ENCODE data around the gene AGBL5. TPM values are rescaled to one million over a fixed set of nuclear protein-coding genes. Genes with fewer than 3 reads are reported as not detected.
A peak's percentile ranks its signal among the peaks of the same experiment; 100 is the strongest.

The AGBL5 gene
- total RNA-seq, 4 donors from 2014 or later: 4.9 to 6.2 (median 5.7) TPM

- no peak for ATAC-seq
- intact Hi-C loops (cut with DNase I; ENCODE audit: low total_unique reads) (no loop called here), in situ Hi-C loops (cut with MboI; ENCODE audit: low sequenced_read_pairs in 4 of 4) (loop anchor here in 2 of 4 donors (5.0 to 10.0 kb wide), 2 partner anchors 95 to 188 kb away; partner anchors contain the start of gene TRIM54 (in 2 of the 2))
- TF ChIP-seq CTCF (IDR thresholded peaks at IDR 0.05 in 4 of 5, conservative IDR thresholded peaks at IDR 0.05 in 1 of 5) (no peak), POLR2A (IDR thresholded peaks at IDR 0.05) (no peak)
- no peaks in the 10 kb centered on the region for H3K36me3 ChIP-seq
- H3K9me3 ChIP-seq: no peaks in the 10 kb centered on the region
- peak overlapping the region; percentile 69 to 78 (median 71) for H3K27ac ChIP-seq
- no peaks in the 10 kb centered on the region for H3K27me3 ChIP-seq
- no peak overlapping the region for H3K4me3 ChIP-seq
- H3K4me1 ChIP-seq: peaks cover 5 to 8% of the 10 kb centered on the region in 2 donors
- no peak for DNase-seq
These were observed 45.4 kb downstream of the AGBL5 start for GRCh38 chr2:27096748-27097297.

DNA sequence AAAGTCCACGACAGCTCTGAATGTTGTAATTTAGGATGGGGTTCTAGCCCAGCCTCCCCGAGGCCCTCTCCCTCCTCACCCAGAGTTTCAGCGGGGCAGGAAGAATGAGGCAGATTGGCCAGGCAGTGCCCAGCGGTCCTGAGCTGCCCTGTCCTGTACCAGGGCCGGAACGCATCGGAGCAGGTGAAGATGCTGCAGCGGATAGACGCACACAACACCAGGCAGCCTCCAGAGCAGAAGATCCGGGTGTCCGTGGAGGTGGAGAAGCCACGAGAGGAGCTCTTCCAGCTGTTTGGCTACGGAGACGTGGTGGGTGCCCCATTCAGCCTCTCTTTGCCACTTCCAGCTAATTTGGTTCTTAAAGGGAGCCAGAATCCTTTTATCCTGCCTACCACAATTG, 45.9 kb downstream of the AGBL5 start:
- H3K4me3 ChIP-seq: no peak overlapping the region
- no peak overlapping the region for H3K27ac ChIP-seq
- H3K9me3 ChIP-seq: no peaks in the 10 kb centered on the region
- intact Hi-C loops (cut with DNase I; ENCODE audit: low total_unique reads) (no loop called here), in situ Hi-C loops (cut with MboI; ENCODE audit: low sequenced_read_pairs in 4 of 4) (loop anchor here in 2 of 4 donors (5.0 to 10.0 kb wide), 2 partner anchors 95 to 187 kb away; partner anchors contain the start of gene TRIM54 (in 2 of the 2))
- H3K36me3 ChIP-seq: no peaks in the 10 kb centered on the region
- H3K27me3 ChIP-seq: no peaks in the 10 kb centered on the region
- TF ChIP-seq CTCF (IDR thresholded peaks at IDR 0.05 in 4 of 5, conservative IDR thresholded peaks at IDR 0.05 in 1 of 5) (no peak), POLR2A (IDR thresholded peaks at IDR 0.05) (no peak)
- H3K4me1 ChIP-seq: peaks cover 5 to 8% of the 10 kb centered on the region in 2 donors
- no peak for DNase-seq
- ATAC-seq: no peak

- Histone ChIP-seq H3K36me3 (no peaks in the 10 kb centered on the region), H3K4me3 (no peak overlapping the region), H3K4me1 (peaks cover 5 to 8% of the 10 kb centered on the region in 2 donors), H3K27ac (no peak overlapping the region), H3K9me3 (no peaks in the 10 kb centered on the region), H3K27me3 (no peaks in the 10 kb centered on the region)
- intact Hi-C loops (cut with DNase I; ENCODE audit: low total_unique reads) (no loop called here), in situ Hi-C loops (cut with MboI; ENCODE audit: low sequenced_read_pairs in 4 of 4) (loop anchor here in 2 of 4 donors (5.0 to 10.0 kb wide), 2 partner anchors 93 to 185 kb away; partner anchors contain the start of gene TRIM54 (in 2 of the 2))
- no peak for DNase-seq
- TF ChIP-seq CTCF (IDR thresholded peaks at IDR 0.05 in 4 of 5, conservative IDR thresholded peaks at IDR 0.05 in 1 of 5) (no peak), POLR2A (IDR thresholded peaks at IDR 0.05) (no peak)
- ATAC-seq: no peak
These were observed 48.0 kb downstream of the AGBL5 start for GRCh38 chr2:27099334-27099955.

DNA sequence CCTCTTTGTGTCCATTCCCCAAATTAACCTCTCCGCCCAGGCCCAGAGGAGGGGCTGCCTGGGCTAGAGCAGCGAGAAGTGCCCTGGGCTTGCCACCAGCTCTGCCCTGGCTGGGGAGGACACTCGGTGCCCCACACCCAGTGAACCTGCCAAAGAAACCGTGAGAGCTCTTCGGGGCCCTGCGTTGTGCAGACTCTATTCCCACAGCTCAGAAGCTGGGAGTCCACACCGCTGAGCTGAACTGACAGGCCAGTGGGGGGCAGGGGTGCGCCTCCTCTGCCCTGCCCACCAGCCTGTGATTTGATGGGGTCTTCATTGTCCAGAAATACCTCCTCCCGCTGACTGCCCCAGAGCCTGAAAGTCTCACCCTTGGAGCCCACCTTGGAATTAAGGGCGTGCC, 48.6 kb downstream of the AGBL5 start:
- intact Hi-C loops (cut with DNase I; ENCODE audit: low total_unique reads): no loop called here
- in situ Hi-C loops (cut with MboI; ENCODE audit: low sequenced_read_pairs in 4 of 4): loop anchor here in 3 of 4 donors (10.0 kb wide), 3 partner anchors 85 to 175 kb away; partner anchors contain the start of gene DNAJC5G (in 1 of the 3)
- no peak for ATAC-seq

More for the DNA sequence above, 48.6 kb downstream of the AGBL5 start:
- peaks cover 5 to 8% of the 10 kb centered on the region in 2 donors for H3K4me1 ChIP-seq
- H3K36me3 ChIP-seq: no peaks in the 10 kb centered on the region
- no peak overlapping the region for H3K27ac ChIP-seq
- no peaks in the 10 kb centered on the region for H3K27me3 ChIP-seq
- H3K9me3 ChIP-seq: no peaks in the 10 kb centered on the region
- no peak for DNase-seq
- no peak overlapping the region for H3K4me3 ChIP-seq
- TF ChIP-seq POLR2A (IDR thresholded peaks at IDR 0.05) (no peak), CTCF (IDR thresholded peaks at IDR 0.05 in 4 of 5, conservative IDR thresholded peaks at IDR 0.05 in 1 of 5) (no peak)

Data from gastrocnemius medialis (tissue), 4 donors.